GM23248 (cell line): Measurements from ENCODE around the gene RASGRF1.

Experiments
- EZH2 ChIP-seq: fragments of 200-600 bp; sonication (generic); IDR thresholded peaks from 2 replicates; pipeline ENCODE4 v1.6.1; 2018; ENCODE audit warnings: antibody characterized with exemption, mild to moderate bottlenecking; ENCODE audit not compliant: insufficient read depth, poor library complexity, severe bottlenecking
- EZH2phosphoT487 ChIP-seq: fragments of 200-600 bp; sonication (generic); IDR thresholded peaks from 2 replicates; pipeline ENCODE4 v1.6.1; 2018; ENCODE audit warnings: antibody characterized with exemption, moderate library complexity, mild to moderate bottlenecking, low read depth; ENCODE audit not compliant: insufficient read depth

GRCh38 chr15:79136434-79137046, 46.0 kb upstream of the RASGRF1 start:
- TF ChIP-seq EZH2 (no peak), EZH2phosphoT487 (no peak)
